ENCODE measurements around the gene CEMIP2. TPM values are rescaled to one million over a fixed set of nuclear protein-coding genes. Genes with fewer than 3 reads are reported as not detected.
A peak's percentile ranks its signal among the peaks of the same experiment; 100 is the strongest.

Gene CEMIP2
- total RNA-seq, 8 experiments from 2014 or later: 31.1 to 188 (median 52.2) TPM

DNA sequence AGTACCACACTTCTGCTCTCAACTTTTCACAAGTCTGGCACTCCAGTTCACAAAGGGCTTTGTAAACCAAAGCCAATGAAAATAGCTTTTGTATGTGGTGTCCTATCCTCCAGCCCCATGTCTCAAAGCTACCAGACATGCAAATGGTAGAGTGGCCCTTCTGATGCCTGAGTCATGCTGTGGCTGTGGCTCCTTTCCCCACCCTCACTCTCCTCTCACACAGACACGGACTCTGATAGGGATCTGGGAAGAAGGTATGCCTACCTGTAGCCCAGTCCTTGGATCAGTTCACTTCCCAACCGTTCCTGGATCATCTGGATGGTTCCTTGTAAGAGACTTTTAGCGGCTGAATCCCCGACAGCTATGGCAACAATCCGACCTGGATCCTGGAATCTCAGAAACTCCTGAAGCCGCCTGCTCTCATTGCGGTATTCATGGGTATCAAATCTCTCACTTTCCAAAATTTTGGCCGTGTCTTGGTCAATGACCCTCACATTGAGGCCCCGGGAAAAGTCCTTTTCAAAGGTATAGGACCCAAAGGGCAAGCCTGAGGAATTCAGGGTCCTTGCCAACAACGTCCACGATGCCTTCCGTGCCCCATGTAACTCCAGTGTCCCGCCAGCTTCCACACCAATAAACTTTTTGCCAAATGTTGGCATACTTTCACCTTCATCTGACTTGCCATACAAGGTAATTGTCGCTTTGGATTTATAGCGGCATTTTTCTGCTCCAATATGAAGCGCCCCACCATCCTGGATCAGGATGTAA lies 23.4 kb downstream of the CEMIP2 start:
- peak in 3 of 8 experiments; percentile 11 to 42 (median 21) for ATAC-seq (replicated peaks in 6 of 8)
- in situ Hi-C loops (cut with MboI; ENCODE audit: low pct_unique_long_range_greater_than_20kb in 2 of 9, low sequenced_read_pairs in 9 of 9, unreplicated experiment in 9 of 9): no loop called here
- no peaks in the 10 kb centered on the region for H3K4me1 ChIP-seq (replicated peaks in 1 of 2)
- 91 to 100% (median 96%) methylated on average over 1 to 13 of the region's 16 CpGs; no CpG with 5 or more reads in 2 of the 10 experiments for WGBS, 10 experiments
- H3K27ac ChIP-seq: no peak overlapping the region
- no peak overlapping the region for H3K4me3 ChIP-seq

DNA sequence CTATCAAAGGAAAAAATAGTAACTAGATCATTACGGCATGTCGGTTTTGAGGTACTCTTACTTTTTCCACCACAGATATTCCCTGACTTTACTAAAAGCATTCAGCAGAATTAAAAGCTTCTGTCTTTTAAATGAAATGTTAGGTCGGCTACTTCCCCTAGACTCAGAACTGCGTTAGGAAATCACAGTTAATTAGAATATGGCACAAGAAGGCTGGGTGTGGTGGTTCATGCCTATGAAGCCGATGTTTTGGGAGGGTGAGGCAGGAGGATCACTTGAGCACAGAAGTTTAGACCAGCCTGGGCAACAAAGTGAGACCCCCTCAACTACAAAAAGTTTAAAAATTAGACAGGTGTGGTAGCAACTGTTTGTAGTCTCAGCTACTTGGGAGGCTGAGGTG lies 24.4 kb downstream of the CEMIP2 start:
- Histone ChIP-seq H3K4me3 (no peak overlapping the region), H3K27ac (no peak overlapping the region), H3K4me1 (replicated peaks in 1 of 2) (no peaks in the 10 kb centered on the region)
- in situ Hi-C loops (cut with MboI; ENCODE audit: low pct_unique_long_range_greater_than_20kb in 2 of 9, low sequenced_read_pairs in 9 of 9, unreplicated experiment in 9 of 9): no loop called here
- ATAC-seq (replicated peaks in 6 of 8): no peak
- 47 to 100% (median 95%) methylated on average over 2 to 5 of the region's 5 CpGs; no CpG with 5 or more reads in 1 of the 10 experiments for WGBS, 10 experiments

DNA sequence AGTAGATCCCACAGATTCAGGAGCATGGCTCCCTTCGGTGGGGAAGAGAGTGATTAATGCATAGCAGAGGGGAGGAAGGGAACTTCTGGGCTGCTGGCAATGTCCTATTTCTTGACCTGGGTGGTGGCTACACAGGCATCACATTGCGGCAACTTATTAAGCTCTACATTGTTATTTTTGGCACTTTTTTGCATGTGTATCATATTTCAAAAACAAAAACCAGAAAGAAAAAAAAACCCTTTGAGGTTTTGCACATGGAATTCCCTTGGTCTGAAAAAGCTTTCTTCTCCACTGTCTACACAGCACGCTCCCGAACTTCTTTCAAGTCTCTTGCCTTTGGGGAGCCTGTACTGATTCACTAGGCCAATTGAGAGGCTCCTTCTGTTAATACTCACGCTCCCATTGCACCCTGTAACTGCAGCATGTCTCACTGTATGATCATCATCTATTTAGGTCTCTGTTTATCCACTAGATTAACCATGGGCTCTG lies 25.1 kb downstream of the CEMIP2 start:
- peak in 3 of 8 experiments; percentile 30 to 60 (median 46) for ATAC-seq (replicated peaks in 6 of 8)
- Histone ChIP-seq H3K27ac (no peak overlapping the region), H3K4me3 (no peak overlapping the region), H3K4me1 (replicated peaks in 1 of 2) (no peaks in the 10 kb centered on the region)
- WGBS, 10 experiments: 17 to 100% (median 83%) methylated on average over 1 to 5 of the region's 5 CpGs; no CpG with 5 or more reads in 1 of the 10 experiments
- in situ Hi-C loops (cut with MboI; ENCODE audit: low pct_unique_long_range_greater_than_20kb in 2 of 9, low sequenced_read_pairs in 9 of 9, unreplicated experiment in 9 of 9): no loop called here

DNA sequence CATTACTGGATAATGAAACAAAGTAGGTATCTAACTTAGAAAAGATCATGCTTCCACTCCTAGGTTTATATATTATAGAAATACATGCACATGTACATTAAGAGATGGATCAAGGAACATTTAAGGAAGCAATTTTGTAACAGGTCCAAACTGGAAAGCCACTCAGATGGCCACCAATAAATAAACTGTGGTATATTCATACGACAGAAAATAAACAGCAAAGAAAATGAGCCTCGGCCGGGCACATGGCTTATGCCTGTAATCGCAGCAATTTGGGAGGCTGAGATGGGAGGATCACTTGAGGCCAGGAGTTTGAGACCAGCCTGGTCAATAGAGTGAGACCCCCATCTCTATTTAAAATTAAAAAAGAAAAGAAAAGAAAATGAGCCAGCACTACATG lies 25.6 kb downstream of the CEMIP2 start:
- no peaks in the 10 kb centered on the region for H3K4me1 ChIP-seq (replicated peaks in 1 of 2)
- no peak for ATAC-seq (replicated peaks in 6 of 8)
- 91 to 100% (median 94%) methylated on average over 3 to 4 of the region's 4 CpGs; no CpG with 5 or more reads in 2 of the 10 experiments for WGBS, 10 experiments
- H3K27ac ChIP-seq: no peak overlapping the region
- no peak overlapping the region for H3K4me3 ChIP-seq
- in situ Hi-C loops (cut with MboI; ENCODE audit: low pct_unique_long_range_greater_than_20kb in 2 of 9, low sequenced_read_pairs in 9 of 9, unreplicated experiment in 9 of 9): no loop called here

DNA sequence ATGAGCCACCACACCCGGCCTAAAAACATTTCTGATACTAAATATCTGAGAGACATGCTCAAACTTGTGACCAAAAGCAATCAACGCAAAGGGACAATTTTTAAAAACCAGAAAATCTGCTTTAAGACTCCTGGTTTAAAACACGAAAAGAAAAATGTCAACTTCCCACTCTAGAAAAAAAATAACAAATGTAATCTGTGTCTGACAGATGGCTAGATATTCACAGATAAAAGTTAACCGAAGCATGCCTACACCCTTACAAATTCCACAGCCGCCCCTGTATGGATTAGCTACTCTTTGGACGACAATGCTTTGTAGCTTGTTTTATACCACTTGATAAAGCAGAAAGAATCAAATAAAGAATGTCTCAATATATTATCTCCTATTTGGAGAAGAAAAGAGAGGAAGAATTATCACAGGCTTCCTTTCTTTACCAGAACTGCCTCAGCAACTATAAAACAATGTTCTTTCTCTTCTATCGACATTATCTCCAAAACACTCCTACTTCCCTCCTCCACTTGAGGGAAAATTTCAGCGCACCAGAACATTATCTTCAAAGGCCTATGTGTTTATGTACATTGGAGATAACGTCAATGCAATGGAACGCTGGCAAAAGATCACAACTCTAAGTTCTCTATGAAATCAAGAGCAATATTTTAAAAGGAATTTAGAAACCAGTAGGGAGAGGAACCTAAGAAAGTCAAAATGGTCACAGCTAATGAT lies 26.2 kb downstream of the CEMIP2 start:
- in situ Hi-C loops (cut with MboI; ENCODE audit: low pct_unique_long_range_greater_than_20kb in 2 of 9, low sequenced_read_pairs in 9 of 9, unreplicated experiment in 9 of 9): no loop called here
- H3K27ac ChIP-seq: no peak overlapping the region
- no peak overlapping the region for H3K4me3 ChIP-seq
- WGBS, 10 experiments: 84 to 99% (median 93%) methylated on average over 4 to 10 of the region's 10 CpGs
- no peaks in the 10 kb centered on the region for H3K4me1 ChIP-seq (replicated peaks in 1 of 2)
- ATAC-seq (replicated peaks in 6 of 8): no peak

DNA sequence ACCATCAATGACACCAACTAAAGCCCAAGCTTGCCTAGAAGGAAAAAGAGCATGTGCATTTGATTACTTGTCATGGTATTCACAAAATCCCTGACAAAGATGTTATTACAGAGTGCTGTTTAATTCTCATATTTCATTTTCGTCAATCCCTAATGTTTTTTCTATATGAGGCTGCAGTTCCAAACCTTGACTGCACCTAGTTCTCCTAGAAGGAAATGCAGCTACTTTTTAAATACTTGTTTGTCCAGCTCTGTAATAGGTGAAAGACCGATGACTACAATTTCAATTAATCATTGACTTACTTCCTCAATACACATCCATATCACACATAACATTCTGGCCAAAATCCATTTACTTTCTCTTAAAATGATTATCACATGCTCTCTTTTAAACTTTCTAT lies 28.1 kb downstream of the CEMIP2 start:
- no peak for ATAC-seq (replicated peaks in 6 of 8)
- no peaks in the 10 kb centered on the region for H3K4me1 ChIP-seq (replicated peaks in 1 of 2)
- no peak overlapping the region for H3K4me3 ChIP-seq
- WGBS, 10 experiments: 83 to 100% (median 94%) methylated on average over 1 to 2 of the region's 2 CpGs; no CpG with 5 or more reads in 2 of the 10 experiments
- no peak overlapping the region for H3K27ac ChIP-seq
- in situ Hi-C loops (cut with MboI; ENCODE audit: low pct_unique_long_range_greater_than_20kb in 2 of 9, low sequenced_read_pairs in 9 of 9, unreplicated experiment in 9 of 9): no loop called here

DNA sequence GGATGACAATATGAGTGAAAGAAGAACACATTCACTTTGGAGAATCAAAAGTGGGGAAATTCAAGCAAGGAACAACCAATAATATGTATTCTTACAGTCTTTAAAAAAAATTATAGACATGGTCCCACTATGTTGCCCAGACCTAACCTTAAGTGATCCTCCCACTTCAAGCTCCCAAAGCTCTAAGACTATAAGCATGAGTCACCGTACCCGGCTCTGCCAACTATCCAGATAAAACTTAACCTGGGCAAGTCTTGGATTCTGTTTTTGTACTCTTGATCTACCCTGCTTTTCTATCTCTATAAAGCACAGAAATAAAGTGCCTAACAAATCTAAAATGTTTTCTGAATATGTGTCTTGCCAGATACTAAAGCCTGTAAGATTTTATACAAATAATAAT lies 30.9 kb downstream of the CEMIP2 start:
- 82 to 100% (median 95%) methylated on average over 2 of the region's 2 CpGs for WGBS, 10 experiments
- in situ Hi-C loops (cut with MboI; ENCODE audit: low pct_unique_long_range_greater_than_20kb in 2 of 9, low sequenced_read_pairs in 9 of 9, unreplicated experiment in 9 of 9): no loop called here
- Histone ChIP-seq H3K27ac (no peak overlapping the region), H3K4me3 (no peak overlapping the region), H3K4me1 (replicated peaks in 1 of 2) (no peaks in the 10 kb centered on the region)
- ATAC-seq (replicated peaks in 6 of 8): no peak

DNA sequence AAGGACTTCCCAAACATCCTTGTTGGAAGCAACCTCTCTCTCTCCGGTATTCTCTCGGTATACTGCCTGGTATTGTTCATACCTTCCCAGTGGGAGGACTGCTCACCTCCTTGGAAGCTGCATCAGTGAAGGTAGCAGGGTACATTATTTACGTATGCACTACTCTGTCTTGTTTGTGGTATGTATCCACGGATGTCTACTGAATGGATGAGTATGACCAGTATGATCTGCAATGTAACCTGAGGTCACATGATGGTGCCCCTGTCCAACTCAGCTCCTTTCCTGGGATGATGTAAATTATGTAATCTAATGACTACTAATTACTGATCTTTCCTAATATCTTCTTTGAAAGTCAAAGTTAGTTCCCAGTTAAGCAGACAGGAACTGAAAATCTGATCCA lies 32.1 kb downstream of the CEMIP2 start:
- H3K4me3 ChIP-seq: no peak overlapping the region
- 95 to 100% (median 100%) methylated on average over 2 to 4 of the region's 4 CpGs for WGBS, 10 experiments
- no peak for ATAC-seq (replicated peaks in 6 of 8)
- no peak overlapping the region for H3K27ac ChIP-seq
- in situ Hi-C loops (cut with MboI; ENCODE audit: low pct_unique_long_range_greater_than_20kb in 2 of 9, low sequenced_read_pairs in 9 of 9, unreplicated experiment in 9 of 9): no loop called here
- H3K4me1 ChIP-seq (replicated peaks in 1 of 2): no peaks in the 10 kb centered on the region

DNA sequence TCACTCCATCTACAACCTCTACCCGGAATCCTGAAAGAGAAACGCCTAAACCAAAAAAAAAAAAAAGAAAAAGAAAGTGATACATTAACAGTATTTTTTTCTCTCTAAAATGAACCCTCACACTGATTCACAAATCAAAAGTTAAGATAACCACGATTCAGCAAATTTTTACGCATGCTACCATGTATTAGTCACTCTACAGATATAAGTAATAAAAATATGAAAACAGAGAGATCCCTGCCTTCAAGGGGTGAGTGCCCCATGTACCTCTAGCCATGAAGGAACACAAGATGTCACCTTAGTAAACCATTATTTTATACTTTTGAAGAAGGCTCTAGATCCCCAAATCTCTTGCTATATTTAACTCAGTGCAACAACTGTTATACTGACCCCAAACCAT lies 33.4 kb downstream of the CEMIP2 start:
- WGBS, 10 experiments: 53 to 100% (median 93%) methylated on average over 2 to 4 of the region's 4 CpGs; no CpG with 5 or more reads in 1 of the 10 experiments
- in situ Hi-C loops (cut with MboI; ENCODE audit: low pct_unique_long_range_greater_than_20kb in 2 of 9, low sequenced_read_pairs in 9 of 9, unreplicated experiment in 9 of 9): no loop called here
- Histone ChIP-seq H3K27ac (no peak overlapping the region), H3K4me3 (no peak overlapping the region), H3K4me1 (replicated peaks in 1 of 2) (no peaks in the 10 kb centered on the region)
- ATAC-seq (replicated peaks in 6 of 8): no peak

DNA sequence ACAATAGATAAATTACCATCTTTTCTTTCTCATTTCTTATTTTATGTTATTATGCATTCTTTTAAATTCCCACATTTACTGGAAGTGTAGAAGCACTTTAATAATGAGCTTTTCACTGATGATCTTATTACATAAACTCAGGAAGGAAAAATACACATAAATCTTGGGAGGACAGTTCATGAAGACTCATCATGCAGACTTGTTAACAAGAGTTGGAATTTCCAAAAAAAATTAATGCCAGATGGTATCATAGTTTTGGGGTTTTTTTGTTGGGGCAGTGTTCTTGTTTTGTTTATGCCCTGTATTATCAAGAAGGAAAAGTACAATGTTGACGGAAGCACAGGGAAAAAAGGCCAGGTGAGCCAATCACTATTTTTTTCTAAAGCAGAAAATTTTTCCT lies 35.1 kb downstream of the CEMIP2 start:
- peak in 2 of 8 experiments; percentile 30 to 45 for ATAC-seq (replicated peaks in 6 of 8)
- in situ Hi-C loops (cut with MboI; ENCODE audit: low pct_unique_long_range_greater_than_20kb in 2 of 9, low sequenced_read_pairs in 9 of 9, unreplicated experiment in 9 of 9): no loop called here
- 20 to 100% (median 43%) methylated on average over 1 of the region's 1 CpG; no CpG with 5 or more reads in 3 of the 10 experiments for WGBS, 10 experiments
- no peak overlapping the region for H3K4me3 ChIP-seq
- H3K27ac ChIP-seq: no peak overlapping the region
- H3K4me1 ChIP-seq (replicated peaks in 1 of 2): no peaks in the 10 kb centered on the region

DNA sequence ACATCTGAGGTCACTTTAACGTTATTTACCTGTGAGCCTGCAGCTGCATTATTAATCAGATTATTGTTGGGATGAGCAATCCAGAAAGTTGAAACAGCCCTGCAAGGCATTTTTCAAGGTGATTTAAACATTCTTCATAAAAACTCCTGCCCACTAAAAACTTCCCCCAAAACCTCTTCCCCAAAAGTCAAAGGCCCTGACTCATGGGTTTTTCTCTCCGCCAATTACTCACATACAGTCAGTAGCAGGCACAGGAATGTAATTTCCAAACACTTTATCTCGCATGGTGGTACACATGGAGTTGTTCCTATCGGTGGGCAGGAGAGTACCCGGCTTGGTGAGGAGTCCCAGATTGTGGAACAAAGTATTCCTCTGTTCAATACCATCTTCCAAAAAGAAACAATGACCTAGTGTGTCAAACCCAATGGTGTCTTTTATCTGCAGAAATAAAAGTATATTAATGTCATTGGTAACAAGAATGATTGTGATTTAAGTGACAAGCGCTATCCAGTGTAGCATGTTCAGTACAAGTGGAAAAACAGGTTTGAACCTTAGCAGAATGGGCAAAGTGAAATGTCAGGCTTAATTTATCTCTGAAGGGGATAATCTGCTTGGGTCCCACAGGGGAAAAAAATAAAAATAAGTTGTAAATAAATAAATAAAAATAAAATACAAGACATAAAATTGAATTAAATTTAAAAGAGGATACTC lies 38.3 kb downstream of the CEMIP2 start:
- in situ Hi-C loops (cut with MboI; ENCODE audit: low pct_unique_long_range_greater_than_20kb in 2 of 9, low sequenced_read_pairs in 9 of 9, unreplicated experiment in 9 of 9): no loop called here
- no peak overlapping the region for H3K27ac ChIP-seq
- H3K4me1 ChIP-seq (replicated peaks in 1 of 2): no peaks in the 10 kb centered on the region
- ATAC-seq (replicated peaks in 6 of 8): no peak
- WGBS, 10 experiments: 89 to 100% (median 99%) methylated on average over 1 to 6 of the region's 6 CpGs
- no peak overlapping the region for H3K4me3 ChIP-seq

DNA sequence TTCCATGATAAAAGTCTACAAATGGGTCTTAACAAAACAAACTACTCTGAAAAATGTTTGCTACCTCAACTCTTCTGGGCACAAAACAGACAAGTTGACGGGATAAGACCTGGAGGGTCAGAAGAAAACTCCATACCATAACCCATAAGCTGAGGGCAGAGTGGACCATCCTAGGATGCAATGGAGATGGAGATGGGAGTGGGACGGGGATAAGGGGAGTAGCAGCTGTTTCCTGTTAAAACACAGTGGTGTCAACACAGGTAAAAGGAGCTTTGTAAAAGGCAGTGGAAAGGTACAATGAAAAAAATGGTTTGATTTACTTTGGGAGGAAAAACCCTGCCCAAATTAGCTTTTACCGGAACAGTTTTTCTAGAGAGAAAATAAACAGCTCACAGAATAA lies 41.6 kb downstream of the CEMIP2 start:
- no peak overlapping the region for H3K27ac ChIP-seq
- no peak for ATAC-seq (replicated peaks in 6 of 8)
- WGBS, 10 experiments: 50 to 100% (median 91%) methylated on average over 2 to 3 of the region's 3 CpGs; no CpG with 5 or more reads in 2 of the 10 experiments
- H3K4me1 ChIP-seq (replicated peaks in 1 of 2): no peaks in the 10 kb centered on the region
- in situ Hi-C loops (cut with MboI; ENCODE audit: low pct_unique_long_range_greater_than_20kb in 2 of 9, low sequenced_read_pairs in 9 of 9, unreplicated experiment in 9 of 9): no loop called here
- H3K4me3 ChIP-seq: no peak overlapping the region

Measured in motor neuron (in vitro differentiated cells).